ENCODE measurements around the gene CFAP58. TPM values are rescaled to one million over a fixed set of nuclear protein-coding genes. Genes with fewer than 3 reads are reported as not detected.

The CFAP58 gene
- total RNA-seq, 1 experiment from 2014 or later: not detected

DNA sequence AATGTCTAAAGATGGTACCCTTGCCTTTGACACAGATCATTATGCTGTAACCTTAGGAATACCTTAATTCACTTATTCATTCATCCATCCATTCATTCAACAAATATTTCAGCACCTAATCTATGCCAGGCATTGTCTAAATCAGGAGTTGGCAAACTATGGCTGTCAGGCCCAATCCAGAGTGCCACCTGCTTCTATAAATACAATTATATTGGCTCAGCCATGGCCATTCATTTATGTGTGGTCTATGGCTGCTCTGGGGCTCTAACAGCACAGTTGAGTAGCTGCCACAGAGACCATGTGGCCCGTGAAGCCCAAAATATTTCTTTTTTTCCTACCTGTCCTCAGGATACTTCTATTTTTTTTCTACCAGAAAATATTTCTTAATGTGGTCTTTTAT lies 9.4 kb upstream of the CFAP58 start:
- H3K4me1 Mint-ChIP-seq (ENCODE audit: low read depth, unreplicated experiment): peaks cover 5% of the 10 kb centered on the region
- H3K27me3 Mint-ChIP-seq (ENCODE audit: unreplicated experiment): peaks cover 15% of the 10 kb centered on the region
- DNase-seq: no peak
- CTCF ChIA-PET: no interaction called here
- no TSS peak for BruUV-seq (replicated peaks)
- H3K9me3 Mint-ChIP-seq (ENCODE audit: low read depth, unreplicated experiment): no peaks in the 10 kb centered on the region
- intact Hi-C loops (cut with micrococcal nuclease; ENCODE audit: unreplicated experiment): no loop called here
- H3K4me3 Mint-ChIP-seq (ENCODE audit: low read depth, unreplicated experiment): no peak overlapping the region
- TF ChIP-seq, protein P1, sequence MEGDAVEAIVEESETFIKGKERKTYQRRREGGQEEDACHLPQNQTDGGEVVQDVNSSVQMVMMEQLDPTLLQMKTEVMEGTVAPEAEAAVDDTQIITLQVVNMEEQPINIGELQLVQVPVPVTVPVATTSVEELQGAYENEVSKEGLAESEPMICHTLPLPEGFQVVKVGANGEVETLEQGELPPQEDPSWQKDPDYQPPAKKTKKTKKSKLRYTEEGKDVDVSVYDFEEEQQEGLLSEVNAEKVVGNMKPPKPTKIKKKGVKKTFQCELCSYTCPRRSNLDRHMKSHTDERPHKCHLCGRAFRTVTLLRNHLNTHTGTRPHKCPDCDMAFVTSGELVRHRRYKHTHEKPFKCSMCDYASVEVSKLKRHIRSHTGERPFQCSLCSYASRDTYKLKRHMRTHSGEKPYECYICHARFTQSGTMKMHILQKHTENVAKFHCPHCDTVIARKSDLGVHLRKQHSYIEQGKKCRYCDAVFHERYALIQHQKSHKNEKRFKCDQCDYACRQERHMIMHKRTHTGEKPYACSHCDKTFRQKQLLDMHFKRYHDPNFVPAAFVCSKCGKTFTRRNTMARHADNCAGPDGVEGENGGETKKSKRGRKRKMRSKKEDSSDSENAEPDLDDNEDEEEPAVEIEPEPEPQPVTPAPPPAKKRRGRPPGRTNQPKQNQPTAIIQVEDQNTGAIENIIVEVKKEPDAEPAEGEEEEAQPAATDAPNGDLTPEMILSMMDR (IDR thresholded peaks at IDR 0.05; ENCODE audit: unreplicated experiment): no peak
- H3K36me3 Mint-ChIP-seq (ENCODE audit: insufficient read depth, unreplicated experiment): no peaks in the 10 kb centered on the region
- no peak overlapping the region for H3K27ac Mint-ChIP-seq (ENCODE audit: unreplicated experiment)

DNA sequence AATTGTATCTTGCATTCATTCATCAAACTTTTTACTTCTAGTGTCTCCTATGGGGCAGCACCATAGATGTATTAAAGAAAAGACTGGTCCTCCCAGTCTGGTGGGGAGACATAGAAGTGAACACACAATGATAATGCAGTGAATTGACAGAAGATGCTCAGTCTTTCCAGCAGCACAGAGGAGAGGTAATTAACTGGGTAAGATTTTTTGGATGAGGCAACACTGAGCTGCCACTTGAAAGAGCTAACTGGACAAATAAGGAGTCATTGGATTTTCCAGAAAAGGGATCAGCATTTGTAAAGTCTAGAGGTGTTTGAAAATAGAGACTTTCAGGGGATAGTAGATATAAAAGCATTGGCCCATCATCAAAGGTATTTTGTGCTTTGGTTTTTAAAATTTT lies 8.1 kb upstream of the CFAP58 start:
- H3K4me3 Mint-ChIP-seq (ENCODE audit: low read depth, unreplicated experiment): no peak overlapping the region
- no peaks in the 10 kb centered on the region for H3K4me1 Mint-ChIP-seq (ENCODE audit: low read depth, unreplicated experiment)
- TF ChIP-seq, protein P1 (IDR thresholded peaks at IDR 0.05; ENCODE audit: unreplicated experiment): no peak
- peaks cover 3% of the 10 kb centered on the region for H3K27me3 Mint-ChIP-seq (ENCODE audit: unreplicated experiment)
- BruUV-seq (replicated peaks): no TSS peak
- no peaks in the 10 kb centered on the region for H3K36me3 Mint-ChIP-seq (ENCODE audit: insufficient read depth, unreplicated experiment)
- CTCF ChIA-PET: no interaction called here
- no peak for DNase-seq
- no peaks in the 10 kb centered on the region for H3K9me3 Mint-ChIP-seq (ENCODE audit: low read depth, unreplicated experiment)
- intact Hi-C loops (cut with micrococcal nuclease; ENCODE audit: unreplicated experiment): no loop called here
- no peak overlapping the region for H3K27ac Mint-ChIP-seq (ENCODE audit: unreplicated experiment)

DNA sequence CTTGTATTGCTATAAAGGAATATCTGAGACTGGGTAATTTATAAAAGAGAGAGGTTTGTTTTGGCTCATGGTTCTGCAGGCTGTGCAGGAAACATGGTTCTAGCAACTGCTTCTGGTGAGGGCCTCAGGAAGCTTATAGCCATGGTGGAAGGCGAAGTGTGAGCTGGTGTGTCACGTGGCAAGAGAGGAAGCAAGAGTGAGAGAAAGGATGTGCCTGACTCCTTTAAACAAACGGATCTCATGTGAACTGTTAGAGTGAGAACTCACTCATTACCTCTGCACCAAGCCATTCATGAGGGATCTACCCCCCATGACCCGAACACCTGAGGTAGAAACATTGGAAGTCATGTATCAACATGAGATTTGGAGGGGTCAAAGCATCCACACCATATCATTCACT lies 7.7 kb upstream of the CFAP58 start:
- Mint-ChIP-seq H3K27me3 (ENCODE audit: unreplicated experiment) (no peaks in the 10 kb centered on the region), H3K36me3 (ENCODE audit: insufficient read depth, unreplicated experiment) (no peaks in the 10 kb centered on the region), H3K4me3 (ENCODE audit: low read depth, unreplicated experiment) (no peak overlapping the region), H3K27ac (ENCODE audit: unreplicated experiment) (no peak overlapping the region), H3K4me1 (ENCODE audit: low read depth, unreplicated experiment) (no peaks in the 10 kb centered on the region), H3K9me3 (ENCODE audit: low read depth, unreplicated experiment) (no peaks in the 10 kb centered on the region)
- TF ChIP-seq, protein P1 (IDR thresholded peaks at IDR 0.05; ENCODE audit: unreplicated experiment): no peak
- no TSS peak for BruUV-seq (replicated peaks)
- CTCF ChIA-PET: interaction anchor here (0.7 kb wide), 2 partner anchors 225 to 425 kb away, joined by 3 to 4 read pairs; no protein-coding TSS in a partner anchor
- no peak for DNase-seq
- intact Hi-C loops (cut with micrococcal nuclease; ENCODE audit: unreplicated experiment): no loop called here

DNA sequence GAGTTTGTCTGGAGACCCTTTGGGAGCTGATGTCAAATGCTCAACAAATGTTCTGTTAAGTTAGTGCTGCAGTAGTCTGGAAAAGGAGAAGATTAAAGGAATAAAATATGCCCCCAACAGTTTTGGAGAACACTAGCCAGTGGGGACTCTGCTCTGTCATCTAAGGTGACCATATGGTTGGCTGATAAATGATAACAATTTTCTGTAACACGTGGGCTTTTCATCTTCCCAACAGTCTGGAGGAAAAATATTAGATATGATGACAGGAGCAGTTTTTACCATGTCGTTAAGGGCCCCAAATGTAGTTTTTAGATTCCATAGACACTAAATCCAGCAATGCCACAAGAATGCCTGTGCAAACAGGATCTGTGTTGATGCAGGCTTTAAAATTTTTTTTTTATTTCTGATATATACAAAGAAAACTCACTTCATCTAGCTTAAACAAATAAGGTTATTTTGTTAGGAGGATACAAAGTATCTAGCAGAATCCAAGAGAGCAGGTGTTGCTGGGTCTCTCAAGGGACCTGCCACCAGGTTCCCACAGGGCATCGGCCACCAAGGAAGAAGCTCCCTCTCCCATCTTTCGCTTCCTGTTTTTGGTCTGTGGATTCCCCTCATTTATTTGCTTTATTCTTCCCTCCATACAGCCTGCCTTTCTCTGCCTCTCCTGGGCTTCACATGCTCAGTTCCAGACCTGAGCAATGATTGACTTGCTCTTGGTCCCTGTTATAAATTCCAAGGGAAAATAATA lies 6.2 kb upstream of the CFAP58 start:
- no TSS peak for BruUV-seq (replicated peaks)
- H3K9me3 Mint-ChIP-seq (ENCODE audit: low read depth, unreplicated experiment): no peaks in the 10 kb centered on the region
- peaks cover 7% of the 10 kb centered on the region for H3K4me1 Mint-ChIP-seq (ENCODE audit: low read depth, unreplicated experiment)
- H3K27me3 Mint-ChIP-seq (ENCODE audit: unreplicated experiment): no peaks in the 10 kb centered on the region
- TF ChIP-seq, protein P1 (IDR thresholded peaks at IDR 0.05; ENCODE audit: unreplicated experiment): no peak
- CTCF ChIA-PET: no interaction called here
- H3K36me3 Mint-ChIP-seq (ENCODE audit: insufficient read depth, unreplicated experiment): no peaks in the 10 kb centered on the region
- intact Hi-C loops (cut with micrococcal nuclease; ENCODE audit: unreplicated experiment): no loop called here
- no peak overlapping the region for H3K4me3 Mint-ChIP-seq (ENCODE audit: low read depth, unreplicated experiment)
- no peak overlapping the region for H3K27ac Mint-ChIP-seq (ENCODE audit: unreplicated experiment)
- no peak for DNase-seq

All from Calu3 (cell line).